Testis (tissue), 3 donors: ENCODE measurements around the gene BNIPL. TPM values are rescaled to one million over a fixed set of nuclear protein-coding genes. Genes with fewer than 3 reads are reported as not detected.

Source experiments
- DNase-seq: peaks from one replicate; pipeline ENCODE4 v3.0.0-alpha.2; 2019
- H3K27ac ChIP-seq, 2 donors: fragments of 200-600 bp; sonication (generic); one replicate each; pipeline ENCODE4 v1.5.1; 2019
- H3K27me3 ChIP-seq: fragments of 200-600 bp; sonication (generic); one replicate; pipeline ENCODE4 v1.5.1; 2019
- H3K36me3 ChIP-seq: fragments of 200-600 bp; sonication (generic); one replicate; pipeline ENCODE4 v1.5.1; 2017; ENCODE audit warnings: low read depth; ENCODE audit errors: missing control alignments
- H3K4me1 ChIP-seq: fragments of 200-600 bp; sonication (generic); one replicate; pipeline ENCODE4 v1.5.1; 2019
- H3K4me3 ChIP-seq, 2 donors: fragments of 200-600 bp; sonication (generic); one replicate each; pipeline ENCODE4 v1.5.1; 2017 to 2019
- H3K9me3 ChIP-seq: fragments of 200-600 bp; sonication (generic); one replicate; pipeline ENCODE4 v1.5.1; 2017
- CTCF ChIP-seq, 3 experiments: fragments of 450-650 bp in 2 of 3; fragments of 200-600 bp in 1 of 3; sonication (generic) in 1 of 3; IDR thresholded peaks; one replicate each; pipeline ENCODE4 v1.5.1; 2016 to 2019; ENCODE audit warnings: antibody characterized with exemption in 3 of 3, mild to moderate bottlenecking in 2 of 3, moderate library complexity in 1 of 3
- POLR2A ChIP-seq: fragments of 450-650 bp; IDR thresholded peaks from one replicate; pipeline ENCODE4 v1.6.1; 2017; ENCODE audit warnings: antibody characterized with exemption, mild to moderate bottlenecking, moderate library complexity
- WGBS, 2 donors: methylation state at CpG; one replicate each; pipeline ENCODE4 v1.1.5; 2018; 5-methylcytosine and 5-hydroxymethylcytosine counted together
- intact Hi-C: fragments of 100-400 bp; cut with DNase I; formaldehyde crosslinking; loops from one replicate; pipeline ENCODE4 v1.15.1; 2023; ENCODE audit warnings: low total_unique reads
- polyA plus RNA-seq: library from polyadenylated mRNA; stranded (reverse); fragments of 350-450 nt; fragmentation: Illumina TruSeq; extraction: RNeasy Lipid Tissue Mini Kit (QIAGEN cat#74804); gene quantifications from one replicate; pipeline ENCODE4 v1.2.3, GENCODE V29; 2014; ENCODE audit warnings: low read depth, low replicate concordance; ENCODE audit not compliant: insufficient read depth
- total RNA-seq, 2 donors: library from RNA; depleted of rRNA; stranded (reverse); fragments of >200 nt; gene quantifications; one replicate each; pipeline ENCODE4 v1.2.3, GENCODE V29; 2016

BNIPL gene
- total and polyA plus RNA-seq, 3 donors from 2014 or later: 3.6 to 9.3 (median 5.0) TPM

GRCh38 chr1:150995896-150996295 lies 40.5 kb upstream of the BNIPL start:
- intact Hi-C loops: no loop called here
- TF ChIP-seq CTCF (IDR thresholded peaks at IDR 0.05) (peak; percentile 78 to 90 (median 90)), POLR2A (no peak)
- DNase-seq: peak; percentile 65
- Histone ChIP-seq H3K36me3 (no peaks in the 10 kb centered on the region), H3K4me1 (no peaks in the 10 kb centered on the region), H3K4me3 (no peak overlapping the region), H3K27me3 (no peaks in the 10 kb centered on the region), H3K27ac (peak overlapping the region; percentile 12 to 80), H3K9me3 (no peaks in the 10 kb centered on the region)
- WGBS, 2 donors: 35 to 44% methylated on average over 9 of the region's 9 CpGs

DNA sequence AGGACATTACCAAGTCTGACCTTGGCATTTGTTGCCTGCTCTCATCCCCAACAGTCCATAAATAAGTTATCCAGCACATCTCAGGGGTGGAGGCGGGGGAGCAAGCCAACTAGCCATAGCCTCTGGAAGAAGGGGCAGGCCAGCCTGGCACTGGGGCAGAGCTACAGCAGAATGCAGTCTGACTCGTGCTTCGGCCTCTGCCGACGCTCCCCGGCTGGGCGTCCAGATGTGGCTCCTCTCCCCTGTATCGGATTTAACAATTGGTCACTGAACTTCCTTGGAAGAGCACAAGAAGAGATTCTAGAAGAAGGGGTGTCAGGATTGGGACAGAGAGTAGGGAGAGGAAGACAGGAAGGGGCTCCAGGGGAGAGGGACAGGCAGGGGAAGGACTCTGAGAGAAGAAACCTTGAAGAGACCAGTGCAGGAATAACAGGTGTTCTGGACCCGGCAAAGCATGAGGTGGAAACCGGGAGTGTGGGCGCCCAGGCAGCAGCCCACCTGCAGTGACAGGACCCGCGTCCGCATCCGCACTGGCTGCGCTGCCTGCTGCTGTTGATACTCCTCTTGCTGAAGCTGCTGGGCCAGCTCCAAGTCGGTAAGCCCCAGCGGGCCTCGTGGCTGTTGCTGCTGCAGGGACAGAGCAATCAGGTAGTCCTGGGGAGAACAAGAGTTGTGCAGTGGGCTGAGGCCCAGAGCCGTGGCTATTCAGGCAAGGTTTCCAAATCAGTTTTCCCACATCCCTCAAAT lies 39.1 kb upstream of the BNIPL start:
- Histone ChIP-seq H3K27ac (no peak overlapping the region), H3K4me1 (no peaks in the 10 kb centered on the region), H3K27me3 (no peaks in the 10 kb centered on the region), H3K9me3 (no peaks in the 10 kb centered on the region), H3K36me3 (no peaks in the 10 kb centered on the region), H3K4me3 (no peak overlapping the region)
- WGBS, 2 donors: 86% methylated on average over 15 to 20 of the region's 20 CpGs
- TF ChIP-seq CTCF (IDR thresholded peaks at IDR 0.05) (no peak), POLR2A (no peak)
- intact Hi-C loops: no loop called here
- DNase-seq: no peak

GRCh38 chr1:150997949-150998348 lies 38.4 kb upstream of the BNIPL start:
- Histone ChIP-seq H3K27me3 (no peaks in the 10 kb centered on the region), H3K27ac (no peak overlapping the region), H3K4me1 (peaks cover 5% of the 10 kb centered on the region), H3K4me3 (no peak overlapping the region), H3K36me3 (no peaks in the 10 kb centered on the region), H3K9me3 (no peaks in the 10 kb centered on the region)
- no peak for DNase-seq
- no peak for TF ChIP-seq CTCF (IDR thresholded peaks at IDR 0.05)
- no peak for TF ChIP-seq POLR2A
- intact Hi-C loops: no loop called here
- WGBS, 2 donors: 65 to 78% methylated on average over 3 to 5 of the region's 5 CpGs

- Histone ChIP-seq H3K36me3 (no peaks in the 10 kb centered on the region), H3K4me1 (peaks cover 17% of the 10 kb centered on the region)
Observed at GRCh38 chr1:150999051-150999674, 37.2 kb upstream of the BNIPL start.

More at GRCh38 chr1:150999051-150999674, 37.2 kb upstream of the BNIPL start:
- intact Hi-C loops: no loop called here
- no peak overlapping the region for H3K4me3 ChIP-seq
- no peaks in the 10 kb centered on the region for H3K27me3 ChIP-seq
- TF ChIP-seq CTCF (IDR thresholded peaks at IDR 0.05) (no peak), POLR2A (no peak)
- no peaks in the 10 kb centered on the region for H3K9me3 ChIP-seq
- no peak for DNase-seq
- 73 to 80% methylated on average over 17 of the region's 17 CpGs for WGBS, 2 donors
- H3K27ac ChIP-seq: no peak overlapping the region
